ENCODE results near the gene KBTBD13.

The KBTBD13 gene

DNA sequence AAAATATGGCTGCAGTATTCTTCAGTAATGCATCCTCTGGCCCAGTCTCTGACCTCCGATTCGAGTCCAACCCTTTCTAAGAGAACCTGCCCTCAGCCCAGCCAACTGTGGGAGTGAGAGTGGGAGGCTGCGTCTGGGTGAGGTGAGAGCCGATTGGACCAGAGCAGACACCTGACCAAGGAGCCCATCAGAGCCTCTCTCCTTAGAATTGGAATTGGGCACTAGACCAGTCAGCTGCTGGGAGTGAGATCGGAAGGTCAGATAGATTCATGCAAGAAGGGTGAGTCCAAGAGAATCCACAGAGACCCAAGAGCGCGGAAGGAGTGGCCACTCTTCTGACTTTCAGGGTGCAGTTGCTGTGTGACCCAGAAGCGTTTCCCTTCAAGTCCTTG is 19.0 kb upstream of the KBTBD13 start:
- TF ChIP-seq POLR2A (IDR thresholded peaks at IDR 0.05; ENCODE audit: low read length), result no peak
- DNase-seq, result no peak

DNA sequence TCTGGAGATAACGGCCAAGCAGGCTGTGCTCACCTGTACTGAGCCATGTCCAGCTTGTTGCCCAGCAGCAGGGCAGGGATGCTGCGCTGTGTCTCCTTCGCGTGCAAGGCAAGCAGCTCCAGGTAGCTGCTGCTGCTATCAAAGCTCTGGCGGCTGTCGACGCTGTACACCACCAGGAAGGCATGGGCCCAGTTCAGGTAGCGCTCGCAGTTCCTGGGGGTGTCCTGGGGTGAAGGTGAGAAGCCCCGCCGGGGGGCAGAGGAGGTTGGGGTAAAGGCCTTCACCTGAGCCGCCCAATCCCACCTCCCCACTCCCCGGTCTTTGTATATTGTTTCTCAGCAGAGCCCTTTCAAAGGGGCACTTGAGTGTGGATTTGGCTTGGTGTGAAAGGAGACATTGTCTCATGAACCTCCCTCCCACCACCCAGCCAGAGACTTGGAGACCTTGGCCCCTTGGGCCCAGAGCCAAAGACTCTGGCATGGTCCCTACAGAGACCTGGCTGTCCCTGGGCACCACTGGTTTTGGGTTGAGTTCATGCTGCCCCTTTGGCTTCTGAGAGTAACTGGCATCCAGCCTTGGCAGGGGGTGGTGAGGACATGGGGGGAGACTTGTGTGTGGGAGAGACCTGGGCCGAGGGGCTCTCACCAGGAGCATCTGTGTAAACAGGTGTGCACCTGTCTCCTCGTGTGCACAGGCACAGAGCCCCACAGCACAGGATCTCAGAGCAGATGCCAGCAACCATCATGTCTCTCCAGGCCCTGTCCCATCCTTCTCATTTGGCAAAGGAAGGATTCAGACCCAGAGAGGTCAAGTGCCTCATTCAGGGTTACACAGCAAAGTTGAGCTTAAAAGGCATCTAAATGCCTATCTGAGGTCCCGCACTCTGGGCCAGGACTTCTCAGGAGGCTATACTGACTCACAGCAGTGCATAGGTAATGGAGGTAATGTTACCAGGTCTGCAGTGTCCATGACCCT is 17.9 kb upstream of the KBTBD13 start:
- no peak for DNase-seq
- no peak for TF ChIP-seq POLR2A (IDR thresholded peaks at IDR 0.05; ENCODE audit: low read length)
- TF ChIP-seq GATA1 (IDR thresholded peaks at IDR 0.05; ENCODE audit: low read depth, low read length), result no peak

DNA sequence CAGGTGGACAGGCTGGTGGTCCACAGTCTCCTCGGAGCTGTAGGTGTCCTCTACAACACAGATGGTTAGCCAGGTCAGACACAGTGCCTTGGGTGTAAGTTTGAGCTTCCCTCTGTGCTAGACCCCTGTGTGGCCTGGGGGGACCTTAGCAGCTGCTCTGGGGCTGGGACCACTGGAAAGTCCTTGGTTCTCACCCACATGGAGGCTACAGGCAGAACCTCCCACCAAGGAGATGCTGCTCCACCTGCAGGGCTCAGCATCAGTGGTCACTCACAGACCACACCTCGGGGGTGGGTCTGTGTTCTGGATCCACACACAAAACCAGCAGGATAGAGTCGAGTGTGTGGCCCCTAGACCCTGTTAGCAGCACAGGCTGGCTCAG is 17.2 kb upstream of the KBTBD13 start:
- no peak for DNase-seq
- TF ChIP-seq POLR2A (IDR thresholded peaks at IDR 0.05; ENCODE audit: low read length), result no peak
- no peak for TF ChIP-seq GATA1 (IDR thresholded peaks at IDR 0.05; ENCODE audit: low read depth, low read length)

DNA sequence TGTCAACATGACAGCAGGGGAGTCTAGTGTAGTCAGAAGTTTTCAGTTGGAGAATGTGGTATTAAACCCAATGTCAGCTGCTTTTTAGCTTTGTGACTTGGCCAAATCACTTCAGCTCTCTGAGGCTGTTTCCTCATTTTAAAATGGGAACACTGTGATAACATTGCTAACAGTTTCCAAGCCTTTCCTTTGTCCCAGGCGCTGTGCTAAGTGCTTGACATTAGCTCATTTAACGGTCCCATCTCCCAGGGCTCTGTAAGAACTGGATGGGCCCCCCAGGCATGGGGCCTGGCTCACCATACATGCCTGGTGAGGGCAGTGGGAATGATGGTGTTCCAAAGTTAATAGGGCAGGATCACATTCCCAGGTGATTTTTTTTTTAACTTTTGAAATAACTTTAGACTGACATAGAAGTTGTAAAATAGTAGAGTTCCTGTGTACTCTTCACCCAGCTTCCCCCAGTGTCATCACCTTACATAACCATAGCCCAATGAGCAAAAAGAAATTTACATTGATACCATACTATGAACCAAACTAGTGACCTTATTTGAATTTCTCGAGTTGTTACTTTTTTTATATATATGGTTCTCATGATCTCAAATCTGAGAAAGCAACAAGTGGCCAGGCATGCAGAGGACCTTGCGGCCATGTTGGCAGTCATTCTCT is 16.5 kb upstream of the KBTBD13 start:
- no peak for DNase-seq
- TF ChIP-seq POLR2A (IDR thresholded peaks at IDR 0.05; ENCODE audit: low read length) (no peak), GATA1 (IDR thresholded peaks at IDR 0.05; ENCODE audit: low read depth, low read length) (no peak)

DNA sequence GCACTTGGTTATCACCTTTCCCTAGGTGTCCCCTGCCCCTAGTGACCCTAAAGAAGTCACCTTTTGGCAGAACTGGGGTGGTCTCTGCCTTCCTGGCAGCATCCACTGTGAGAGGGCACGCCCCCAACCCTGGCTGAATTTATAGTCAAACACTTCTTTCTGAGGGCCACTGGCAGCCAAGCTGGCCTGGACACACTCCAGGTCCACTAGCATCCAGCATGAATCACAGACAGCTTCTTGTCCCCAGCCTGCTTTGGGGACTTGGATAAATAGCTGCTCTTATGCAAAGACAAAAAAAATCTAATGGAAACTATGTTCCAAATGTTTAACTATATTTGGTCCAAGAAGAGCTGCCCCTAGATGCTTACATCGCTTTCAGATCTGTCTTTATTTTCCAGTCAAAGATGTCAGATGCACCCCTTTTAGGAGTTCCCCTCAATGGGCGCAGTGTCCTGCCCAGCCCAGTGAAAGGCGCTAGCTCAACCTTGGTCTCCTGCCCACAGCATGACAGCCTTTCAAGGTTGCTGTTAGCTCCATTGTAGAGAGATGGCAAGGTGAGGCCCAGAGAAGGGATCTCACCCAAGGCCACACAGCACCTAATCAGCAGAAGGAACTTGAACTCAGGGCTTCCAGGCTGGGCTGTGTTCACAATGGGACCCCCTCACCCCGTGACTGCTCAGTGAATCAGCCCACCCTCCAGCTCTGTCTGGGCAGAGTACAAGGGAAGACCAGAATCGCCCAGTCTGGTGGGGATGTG is 15.7 kb upstream of the KBTBD13 start:
- no peak for TF ChIP-seq POLR2A (IDR thresholded peaks at IDR 0.05; ENCODE audit: low read length)
- TF ChIP-seq GATA1 (IDR thresholded peaks at IDR 0.05; ENCODE audit: low read depth, low read length), result no peak
- DNase-seq, result no peak

DNA sequence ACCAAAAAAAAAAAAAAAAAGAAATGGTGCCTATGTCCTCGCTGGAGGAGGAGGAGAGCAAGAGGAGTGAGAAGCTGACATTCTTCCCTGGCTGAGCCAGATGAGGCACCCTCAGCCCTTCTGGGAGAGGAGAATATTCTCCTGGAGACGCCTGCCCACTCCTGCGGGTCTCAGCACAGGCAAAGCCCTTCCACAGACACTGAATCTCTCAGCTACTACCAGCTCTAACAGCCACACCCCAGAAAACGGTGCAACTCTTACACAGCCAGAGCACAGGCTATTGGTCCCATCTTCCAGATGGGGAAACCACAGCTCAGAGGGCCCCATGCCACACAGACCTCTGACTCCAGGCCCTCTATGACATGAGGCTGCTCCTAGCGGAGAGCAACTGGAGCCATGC is 14.5 kb upstream of the KBTBD13 start:
- TF ChIP-seq GATA1 (IDR thresholded peaks at IDR 0.05; ENCODE audit: low read depth, low read length), result no peak
- no peak for TF ChIP-seq POLR2A (IDR thresholded peaks at IDR 0.05; ENCODE audit: low read length)
- no peak for DNase-seq

DNA sequence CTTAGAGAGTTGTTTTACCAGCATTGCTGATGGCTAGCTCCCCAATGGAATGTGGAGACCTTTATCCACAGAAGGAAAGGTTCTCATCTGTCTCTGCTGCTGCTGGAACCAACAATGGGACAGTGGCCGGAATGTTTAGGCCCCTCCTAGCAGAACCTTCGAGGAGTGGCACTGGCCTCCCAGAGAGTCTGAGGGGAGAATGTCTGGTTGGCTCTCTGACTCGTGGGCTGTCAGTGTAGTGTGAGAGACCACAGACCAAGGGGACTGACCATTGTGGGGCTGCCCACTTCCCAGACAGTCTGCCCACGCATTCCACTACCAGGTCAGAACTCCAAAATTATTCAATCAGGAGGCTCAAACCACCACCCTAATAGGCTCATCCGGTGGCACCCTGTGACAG is 13.8 kb upstream of the KBTBD13 start:
- no peak for DNase-seq
- TF ChIP-seq GATA1 (IDR thresholded peaks at IDR 0.05; ENCODE audit: low read depth, low read length), result no peak
- no peak for TF ChIP-seq POLR2A (IDR thresholded peaks at IDR 0.05; ENCODE audit: low read length)

DNA sequence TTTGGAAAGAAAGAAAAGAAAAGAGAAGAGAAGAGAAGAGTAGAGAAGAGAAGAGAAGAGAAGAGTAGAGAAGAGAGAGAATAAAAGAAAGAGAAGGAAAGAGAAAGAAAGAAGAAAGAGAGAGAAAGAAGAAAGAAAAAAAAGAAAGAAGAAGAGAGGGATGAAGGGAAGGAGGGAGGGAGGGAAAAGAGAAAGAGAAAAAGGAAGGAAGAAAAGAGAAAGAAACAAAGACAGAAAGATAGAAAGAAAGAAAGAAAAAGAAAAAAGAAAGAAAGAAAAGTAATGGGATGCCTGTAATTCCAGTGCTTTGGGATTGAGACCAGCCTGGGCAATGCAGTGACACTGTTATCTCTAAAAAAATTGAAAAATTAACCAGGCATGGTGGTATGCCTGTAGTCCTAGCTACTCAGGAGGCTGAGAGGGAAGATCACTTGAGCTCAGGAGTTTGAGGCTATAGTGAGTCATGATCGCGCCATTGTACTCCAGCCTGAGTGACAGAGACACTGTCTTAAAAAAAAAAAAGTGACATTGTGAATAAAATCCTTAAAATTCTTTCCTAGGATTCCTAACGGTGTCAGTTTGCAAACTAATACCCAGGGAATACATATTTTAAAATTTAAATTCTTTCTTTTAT is 10.4 kb upstream of the KBTBD13 start:
- DNase-seq, result no peak
- TF ChIP-seq GATA1 (IDR thresholded peaks at IDR 0.05; ENCODE audit: low read depth, low read length) (no peak), POLR2A (IDR thresholded peaks at IDR 0.05; ENCODE audit: low read length) (no peak)

DNA sequence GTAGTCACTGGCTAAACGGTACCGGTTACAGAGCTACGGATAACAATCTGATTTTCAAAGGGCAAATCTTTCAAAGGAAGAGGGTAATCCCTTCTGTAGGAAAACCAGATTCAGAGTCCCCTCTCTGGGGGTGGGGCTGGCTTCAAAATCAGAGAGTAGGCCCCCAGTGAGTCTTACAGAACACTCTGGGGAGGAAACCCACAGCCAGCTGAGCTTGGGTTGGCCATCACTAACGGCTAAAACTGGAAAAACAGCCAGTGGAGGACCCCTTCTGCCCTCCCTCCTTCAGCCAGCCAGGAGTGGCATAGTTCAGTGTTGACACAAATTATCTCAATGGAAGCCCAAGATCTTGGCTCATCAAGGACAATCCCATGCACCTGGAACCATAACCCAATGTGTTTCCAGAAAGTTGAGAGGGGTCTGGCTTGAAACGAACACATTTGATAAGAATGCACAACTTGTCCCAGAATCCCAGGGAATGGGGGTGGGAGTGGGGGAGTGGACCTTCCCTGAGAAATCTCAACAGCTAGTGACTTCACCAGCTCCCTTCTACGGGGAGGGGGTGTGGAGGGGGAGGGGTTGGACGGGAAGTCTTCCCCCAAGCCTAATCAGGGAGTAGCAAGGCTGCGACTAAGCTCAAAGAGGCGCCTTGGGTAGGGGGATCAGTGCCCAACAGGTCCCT is 9.8 kb upstream of the KBTBD13 start:
- TF ChIP-seq GATA1 (IDR thresholded peaks at IDR 0.05; ENCODE audit: low read depth, low read length) (no peak), POLR2A (IDR thresholded peaks at IDR 0.05; ENCODE audit: low read length) (no peak)
- no peak for DNase-seq

DNA sequence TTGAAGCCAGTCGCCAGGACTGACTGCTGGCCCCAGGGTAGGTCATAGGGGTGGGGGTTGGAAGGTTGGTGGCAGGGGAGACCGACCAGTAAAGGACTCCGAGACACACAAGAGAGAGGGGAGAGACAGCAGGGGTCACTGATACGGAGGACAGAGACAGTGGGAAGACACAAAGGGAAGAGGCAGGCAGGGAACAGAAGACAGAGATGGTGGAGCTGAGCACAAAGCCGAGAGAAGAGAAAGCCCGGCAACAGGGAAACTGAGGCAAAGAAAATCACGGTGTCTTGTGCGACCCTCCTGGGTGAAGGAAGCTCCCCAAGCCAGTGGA is 9.3 kb upstream of the KBTBD13 start:
- no peak for TF ChIP-seq POLR2A (IDR thresholded peaks at IDR 0.05; ENCODE audit: low read length)
- no peak for TF ChIP-seq GATA1 (IDR thresholded peaks at IDR 0.05; ENCODE audit: low read depth, low read length)
- DNase-seq, result no peak

DNA sequence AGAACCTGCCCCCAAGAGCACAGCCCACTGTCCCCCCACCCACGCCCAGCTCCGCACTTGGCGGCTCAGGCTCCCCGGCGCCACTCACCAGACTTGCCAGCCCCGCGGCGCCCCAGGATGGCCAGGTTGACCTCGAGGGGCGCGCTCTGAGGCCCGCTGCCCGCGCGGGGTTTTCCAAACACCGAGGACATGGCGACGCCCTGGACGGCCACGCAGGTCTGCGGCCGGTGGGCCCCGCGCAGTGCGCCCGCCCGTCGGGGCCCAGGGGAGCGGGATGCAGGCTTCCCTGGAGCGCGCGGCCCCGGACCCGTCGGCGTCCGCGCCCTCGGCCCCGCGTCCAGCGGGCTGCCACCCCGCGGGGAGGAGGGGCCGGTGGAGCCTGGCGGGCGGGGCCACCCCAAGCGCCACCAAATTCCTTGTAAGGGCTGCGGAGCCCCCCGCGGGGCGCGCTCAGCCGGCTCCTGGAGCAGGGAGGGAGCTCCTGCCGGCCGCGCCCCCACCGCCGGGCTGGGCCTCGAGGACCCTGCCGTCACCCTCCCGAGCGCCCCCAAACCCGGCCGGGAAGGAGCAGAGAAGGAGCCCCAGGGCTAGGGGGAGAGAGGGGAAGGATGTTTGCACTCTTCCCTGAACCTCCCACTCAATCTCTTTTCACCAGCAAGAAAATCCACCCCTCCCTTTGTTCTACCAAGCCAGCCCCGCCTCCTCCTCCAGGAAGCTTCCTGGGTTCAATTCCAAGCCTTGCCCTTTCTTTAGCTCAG is 8.7 kb upstream of the KBTBD13 start, which contains the start of gene RASL12:
RASL12 (minus strand) TSS at position 347 of the 758 bp plus-strand sequence; CDS start at position 191, 156 bp downstream.
- TF ChIP-seq GATA1 (IDR thresholded peaks at IDR 0.05; ENCODE audit: low read depth, low read length) (no peak), POLR2A (IDR thresholded peaks at IDR 0.05; ENCODE audit: low read length) (no peak)

DNA sequence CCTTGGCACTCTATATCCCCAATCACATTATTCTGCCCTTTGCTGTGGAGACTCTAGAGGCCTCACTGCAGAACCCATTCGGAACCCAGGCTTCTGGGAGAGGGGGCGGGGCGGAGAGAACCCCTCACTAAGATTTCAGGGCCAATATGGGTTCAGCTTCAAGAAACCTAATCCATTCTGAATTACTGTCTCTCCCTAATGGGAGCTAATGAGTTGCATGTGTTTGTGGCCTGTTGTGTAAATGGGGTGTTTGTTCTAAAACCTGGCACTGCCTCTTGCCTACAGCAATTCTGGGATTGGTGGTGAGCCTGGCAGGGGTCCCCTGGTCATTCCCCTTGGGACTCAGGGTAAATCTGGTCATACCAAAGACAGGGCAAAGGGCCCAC is 8.2 kb upstream of the KBTBD13 start:
- no peak for TF ChIP-seq GATA1 (IDR thresholded peaks at IDR 0.05; ENCODE audit: low read depth, low read length)
- TF ChIP-seq POLR2A (IDR thresholded peaks at IDR 0.05; ENCODE audit: low read length), result no peak
- no peak for DNase-seq

More for the DNA sequence above, 8.7 kb upstream of the KBTBD13 start, which contains the start of gene RASL12:
- DNase-seq, result no peak
